GM19452 (cell line): ENCODE measurements around the gene TLE1.
"Not testable (repeated sequence)": the region's sequence is repeated elsewhere in the genome, so short reads cannot be mapped to it uniquely, and the experiment has no call there.

ENCODE experiments used
- ATAC-seq: cut with Tn5 transposase; IDR thresholded peaks from one replicate; pipeline ENCODE4 v1.9.1; 2021; ENCODE audit not compliant: unreplicated experiment

Gene TLE1

DNA sequence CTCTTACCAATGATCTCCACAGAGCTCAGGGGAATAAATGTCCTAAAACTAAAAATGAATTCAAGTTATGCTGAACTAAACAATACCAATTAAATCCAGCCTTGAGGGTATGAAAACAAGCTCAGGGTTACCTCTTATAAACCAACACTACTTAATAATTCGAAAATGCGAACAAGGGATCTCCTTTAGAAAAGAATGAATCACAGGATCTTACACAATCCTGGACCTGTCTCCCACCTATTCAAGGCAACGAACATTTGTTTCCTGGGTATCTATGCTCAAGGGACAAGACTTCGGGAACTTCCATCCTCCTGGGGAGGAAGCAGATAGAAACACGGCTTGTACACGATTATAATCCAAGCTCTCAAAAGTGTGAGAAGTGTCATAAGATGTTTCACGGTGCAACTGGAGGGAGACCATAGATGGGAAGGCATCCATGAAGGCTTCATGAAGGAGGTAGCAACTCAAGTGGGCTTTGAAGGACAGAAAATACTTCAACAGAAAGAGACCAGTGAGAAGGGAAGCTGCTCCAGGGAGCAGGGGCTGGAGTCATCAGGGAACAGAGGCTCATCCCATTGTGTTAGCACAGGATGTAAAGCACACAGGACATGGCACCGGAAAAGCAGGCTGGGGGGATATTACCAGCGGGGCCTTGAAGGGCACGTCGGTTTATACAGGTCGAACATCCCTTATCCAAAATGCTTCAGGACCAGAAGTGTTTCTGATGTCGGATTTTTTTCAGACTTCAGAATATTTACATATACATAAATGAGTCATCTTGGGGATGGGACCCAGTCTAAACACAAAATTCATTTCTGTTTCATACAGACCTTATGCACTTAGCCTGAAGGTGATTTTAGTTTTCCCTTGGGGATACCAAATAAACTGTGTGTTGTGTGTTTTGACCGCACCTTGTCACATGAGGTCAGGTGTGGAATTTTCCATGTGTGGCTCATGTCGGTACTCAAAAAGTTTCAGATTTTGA, 87.4 kb downstream of the TLE1 start:
- ATAC-seq = no peak

DNA sequence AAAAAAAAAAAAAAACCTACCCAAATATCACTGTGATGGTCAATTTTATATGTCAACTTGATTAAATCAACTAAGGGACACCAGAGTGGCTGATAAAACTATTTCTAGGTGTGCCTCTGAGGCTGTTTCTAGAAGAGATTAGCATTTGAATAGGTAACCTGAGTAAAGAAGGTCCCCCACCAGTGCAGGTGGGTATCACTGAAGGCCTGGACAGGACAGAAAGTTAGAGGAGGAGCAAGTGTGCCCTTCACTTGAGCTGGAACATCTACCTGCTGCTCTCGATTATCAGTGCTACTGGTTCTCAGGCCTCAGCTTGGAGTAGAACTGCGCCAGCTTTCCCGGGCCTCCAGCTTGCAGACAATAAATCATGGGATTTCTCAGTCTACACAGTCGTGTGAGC, 88.7 kb downstream of the TLE1 start:
- no peak for ATAC-seq

GRCh38 chr9:81599837-81600236, 89.5 kb downstream of the TLE1 start:
- no peak for ATAC-seq

DNA sequence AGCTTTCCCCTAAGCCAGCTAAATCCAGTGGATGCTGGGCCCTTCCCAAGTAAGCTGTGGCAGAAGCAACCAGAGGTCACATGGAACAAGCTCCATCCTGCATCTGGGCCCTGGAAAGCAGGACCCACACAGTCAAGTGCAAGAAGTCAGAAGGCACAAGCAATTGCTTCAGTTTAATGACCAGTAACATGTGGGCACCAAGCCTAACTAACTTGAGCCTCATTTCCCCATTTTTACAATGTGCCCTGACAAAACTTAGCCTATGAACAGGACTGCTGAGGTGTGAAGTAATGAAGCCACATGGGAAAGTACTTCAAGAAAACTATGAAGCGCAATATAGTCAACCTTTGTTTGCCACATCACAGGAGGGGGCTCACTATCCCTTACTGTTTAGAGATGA, 90.5 kb downstream of the TLE1 start:
- ATAC-seq = no peak

DNA sequence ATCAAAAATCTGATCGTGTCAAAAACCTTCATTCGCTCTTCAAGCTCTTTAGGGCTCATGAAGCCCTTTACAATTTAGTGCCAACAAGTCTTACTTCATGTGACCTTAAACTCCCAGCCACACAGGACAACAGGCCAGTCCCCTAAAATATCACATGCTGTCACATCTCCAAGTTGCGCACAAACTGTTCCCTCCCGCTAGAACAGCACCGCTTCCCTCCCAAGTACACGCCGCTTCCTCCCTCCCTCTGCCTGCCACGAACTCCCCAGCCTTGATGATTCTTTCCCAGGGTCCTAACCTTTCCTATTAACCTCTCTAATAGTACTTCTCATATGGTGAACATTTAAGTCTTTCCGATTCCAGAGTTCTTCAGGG, 91.2 kb downstream of the TLE1 start:
- ATAC-seq = no peak

- no peak for ATAC-seq
Observed at GRCh38 chr9:81597419-81598122, 91.8 kb downstream of the TLE1 start.

- no peak for ATAC-seq
Observed at GRCh38 chr9:81596679-81597418, 92.5 kb downstream of the TLE1 start.

GRCh38 chr9:81595887-81596543, 93.3 kb downstream of the TLE1 start:
- no peak for ATAC-seq

DNA sequence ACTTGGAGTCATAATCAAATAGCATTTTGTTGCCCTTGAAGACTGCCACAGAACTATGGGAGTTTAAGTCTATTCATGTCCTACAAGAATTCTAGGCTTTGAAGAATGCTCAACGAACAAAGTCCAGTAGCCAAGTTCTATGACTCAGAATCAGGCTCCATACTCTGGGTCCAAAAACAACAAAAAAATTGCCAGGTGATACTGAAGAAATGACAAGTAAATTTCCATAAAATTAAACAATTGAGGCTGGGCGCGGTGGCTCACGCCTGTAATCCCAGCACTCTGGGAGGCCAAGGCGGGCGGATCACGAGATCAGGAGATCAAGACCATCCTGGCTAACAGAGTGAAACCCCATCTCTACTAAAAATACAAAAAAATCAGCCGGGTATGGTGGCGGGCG, 94.1 kb downstream of the TLE1 start:
- ATAC-seq = not testable (repeated sequence)

- ATAC-seq = no peak
Observed at GRCh38 chr9:81594415-81594814, 94.9 kb downstream of the TLE1 start.

DNA sequence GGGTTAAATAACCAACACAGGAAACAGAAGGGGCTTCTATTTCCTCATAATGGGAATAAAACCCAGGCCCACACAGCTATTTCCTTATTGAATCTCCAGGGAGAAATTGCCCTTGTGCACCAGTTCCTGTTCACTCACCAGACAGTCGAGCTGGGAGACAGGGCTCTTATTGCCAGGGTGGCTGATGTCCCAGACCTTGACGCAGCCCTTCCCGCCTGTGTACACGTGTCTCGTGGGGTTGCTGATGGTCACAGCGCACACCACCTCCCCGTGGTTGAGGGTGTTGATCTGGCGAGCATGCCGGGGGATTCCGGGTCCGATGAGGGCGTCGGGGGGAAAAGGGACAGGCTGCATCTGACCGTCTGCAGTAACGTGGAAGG, 96.5 kb downstream of the TLE1 start:
- no peak for ATAC-seq

GRCh38 chr9:81591791-81592190, 97.6 kb downstream of the TLE1 start:
- no peak for ATAC-seq

DNA sequence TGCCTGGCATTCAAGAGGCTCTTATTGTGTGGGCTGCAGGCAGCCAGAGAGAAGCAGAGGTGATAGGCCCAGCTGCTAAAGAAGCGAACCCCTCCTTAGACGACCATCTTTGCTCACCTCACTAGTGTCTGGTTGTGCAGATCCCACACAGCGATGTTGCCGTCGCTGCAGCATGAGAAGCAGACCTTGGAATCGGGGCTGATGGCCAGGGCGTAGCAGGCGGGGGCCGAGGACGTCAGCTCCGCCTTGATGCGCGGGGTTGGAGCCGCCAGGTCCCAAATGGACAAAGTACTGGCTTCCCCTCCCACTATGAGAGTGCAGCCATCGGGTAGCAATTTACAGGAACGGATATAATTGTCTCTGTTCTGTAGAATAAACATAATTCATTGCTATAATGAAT, 98.7 kb downstream of the TLE1 start:
- ATAC-seq = no peak

GRCh38 chr9:81589819-81590218, 99.5 kb downstream of the TLE1 start:
- no peak for ATAC-seq

DNA sequence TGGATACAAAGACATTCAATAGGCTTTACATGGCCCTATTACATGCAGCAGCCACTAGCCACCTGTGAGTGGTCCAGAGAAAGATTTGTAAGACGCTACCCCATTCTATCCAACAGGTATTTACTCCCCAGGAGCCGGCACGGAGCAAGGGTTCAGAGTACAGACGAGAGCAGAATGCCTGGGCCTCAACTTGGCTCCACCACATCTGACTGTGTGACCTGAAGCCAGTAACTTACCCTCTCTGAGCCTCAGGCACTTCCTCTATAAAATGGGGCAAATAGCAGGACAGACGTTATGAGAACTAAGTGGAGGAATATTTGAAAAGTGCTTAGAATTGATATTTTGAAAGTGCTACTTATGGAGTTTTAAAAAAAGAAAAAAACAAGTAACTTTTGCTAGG, 100.0 kb downstream of the TLE1 start:
- ATAC-seq = no peak

DNA sequence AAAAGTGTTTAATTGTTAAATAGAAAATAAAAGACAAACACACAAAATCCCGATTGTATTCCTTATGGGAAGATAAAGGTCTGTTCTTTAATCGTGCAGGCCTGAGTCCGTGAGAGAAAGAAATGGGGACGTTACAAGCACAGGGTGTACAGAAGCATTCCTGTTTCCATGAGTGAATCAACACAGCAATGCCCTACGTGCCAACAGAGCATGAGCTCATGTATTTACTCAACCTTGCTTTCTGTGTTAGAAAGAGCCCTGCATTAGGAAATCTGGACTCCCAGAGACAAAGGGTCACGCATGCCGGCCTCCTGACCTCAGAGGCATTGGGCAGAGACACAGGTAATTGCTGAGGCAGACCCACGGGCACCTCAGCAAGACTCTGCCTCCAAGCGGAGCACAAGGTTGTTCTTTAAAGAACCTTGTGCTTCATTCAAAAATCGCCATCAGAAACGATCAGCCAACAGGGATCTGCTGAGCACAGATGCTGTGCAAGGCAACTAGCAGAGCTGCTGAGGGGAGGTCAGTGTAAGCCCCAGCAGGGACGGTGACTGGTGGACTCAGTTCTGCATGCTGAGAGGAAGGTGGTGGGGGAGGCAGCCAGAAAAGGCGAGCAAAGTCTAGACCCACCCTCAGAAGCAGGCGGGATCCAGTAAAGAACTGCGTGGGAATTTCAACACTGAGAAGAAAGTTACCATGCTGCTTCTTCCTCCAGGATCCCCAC, 101.0 kb downstream of the TLE1 start:
- ATAC-seq = no peak

- no peak for ATAC-seq
Observed at GRCh38 chr9:81586786-81587185, 102.6 kb downstream of the TLE1 start.

GRCh38 chr9:81585191-81585763, 104.1 kb downstream of the TLE1 start:
- no peak for ATAC-seq

DNA sequence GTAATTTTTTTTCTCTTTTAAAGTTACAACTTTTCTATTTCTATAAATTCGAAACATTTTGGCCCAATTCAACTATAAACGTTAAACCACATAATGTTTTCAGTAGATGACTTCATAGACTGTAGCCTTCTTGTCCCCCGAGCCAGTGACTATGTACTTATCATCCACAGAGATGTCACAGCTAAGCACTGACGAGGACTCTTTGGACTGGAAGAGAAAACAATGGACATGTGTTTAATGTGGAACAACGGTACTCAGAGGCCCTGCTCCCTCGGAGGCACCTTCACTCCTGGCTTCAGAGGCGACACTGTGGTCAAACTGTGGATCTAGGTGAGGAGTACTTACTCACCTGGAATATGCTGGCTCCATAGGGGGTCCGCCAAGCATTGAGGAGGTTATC, 105.2 kb downstream of the TLE1 start:
- no peak for ATAC-seq

DNA sequence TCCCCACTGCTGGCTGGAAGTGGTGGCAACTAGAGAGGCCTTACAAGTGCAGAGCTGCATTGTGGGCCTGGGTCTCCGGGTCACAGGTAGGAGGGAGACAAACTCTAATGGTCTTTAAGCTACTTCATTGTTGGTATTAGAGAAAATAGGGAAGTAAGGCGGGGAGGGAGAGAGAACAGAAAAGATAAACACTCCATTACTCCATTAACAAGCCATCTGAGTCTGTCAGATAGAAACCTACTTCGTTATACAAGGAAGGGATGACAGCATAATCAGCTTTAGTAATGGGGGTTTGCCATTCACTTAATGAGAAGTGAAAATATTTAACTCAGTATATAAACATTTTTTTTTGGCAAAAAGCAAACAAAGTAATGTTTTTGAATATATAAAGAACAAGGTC, 107.4 kb downstream of the TLE1 start:
- no peak for ATAC-seq
